Right lobe of liver (tissue), 6 donors: ENCODE results near the gene PPP4R4. TPM values are rescaled to one million over a fixed set of nuclear protein-coding genes. Genes with fewer than 3 reads are reported as not detected.

Source experiments
- ATAC-seq, 4 donors: fragments of 200-7000 bp; cut with Tn5 transposase; one replicate each; pipeline ENCODE4 v1.9.1; 2020; ENCODE audit warnings: mild to moderate bottlenecking in 4 of 4, moderate library complexity in 4 of 4
- DNase-seq, 3 donors: peaks; one replicate each; pipeline ENCODE4 v3.0.0-alpha.2; 2020
- H3K27ac ChIP-seq, 3 donors: fragments of 200-600 bp; one replicate each; pipeline ENCODE4 v1.8.0; 2022
- H3K27me3 ChIP-seq, 2 donors: fragments of 200-600 bp; one replicate each; pipeline ENCODE4 v1.8.0; 2022
- H3K36me3 ChIP-seq, 4 donors: fragments of 200-600 bp; sonication (generic) in 1 of 4; one replicate each; pipeline versions ENCODE4 v1.5.1 to v1.8.0; 2017 to 2022; ENCODE audit warnings: control low read depth in 1 of 4
- H3K4me1 ChIP-seq, 4 donors: fragments of 200-600 bp; sonication (generic) in 1 of 4; one replicate each; pipeline versions ENCODE4 v1.5.1 to v1.8.0; 2017 to 2022; ENCODE audit warnings: control low read depth in 1 of 4
- H3K4me3 ChIP-seq, 3 donors: fragments of 200-600 bp; one replicate each; pipeline ENCODE4 v1.8.0; 2022
- H3K9me3 ChIP-seq, 4 donors: fragments of 200-600 bp; sonication (generic) in 1 of 4; one replicate each; pipeline versions ENCODE4 v1.5.1 to v1.8.0; 2017 to 2022; ENCODE audit warnings: control low read depth in 1 of 4
- POLR2A ChIP-seq: fragments of 450-650 bp; IDR thresholded peaks from one replicate; pipeline ENCODE4 v1.6.1; 2017; ENCODE audit warnings: antibody characterized with exemption, mild to moderate bottlenecking
- WGBS: methylation state at CpG from one replicate; pipeline ENCODE4 v1.1.6; 2018; ENCODE audit warnings: low coverage, low lambda C conversion rate; ENCODE audit not compliant: insufficient coverage; ENCODE audit errors: missing lambda C conversion rate; 5-methylcytosine and 5-hydroxymethylcytosine counted together
- intact Hi-C, 2 donors: fragments of 100-400 bp; cut with DNase I; formaldehyde crosslinking; loops; one replicate each; pipeline versions ENCODE4 v1.11.2 to v1.14.1; 2022
- total RNA-seq, 6 experiments: library from RNA; depleted of rRNA in 2 of 6; stranded (reverse); fragments of >200 nt in 2 of 6; fragmentation: NEBNext Ultra II Directional in 3 of 6; extraction: Animal tissue kit (Norgen Biotek cat#: 25700) in 3 of 6; gene quantifications; one replicate each; pipeline versions ENCODE4 v1.1.0 to v1.2.4, GENCODE V29; 2016 to 2023
- TF ChIP-seq, protein P1 (sequence below), 4 donors: fragments of 200-600 bp in 3 of 4; fragments of 450-650 bp in 1 of 4; IDR thresholded peaks; one replicate each; pipeline versions ENCODE4 v1.5.1 to v1.8.0; 2016 to 2022; ENCODE audit warnings: antibody characterized with exemption in 4 of 4, mild to moderate bottlenecking in 2 of 4
- donor health status: DM: no; HTN: yes; CAD: no.
- donor health status: DM: no; HTN: no; CAD: no.
- donor health status: DM: no; HTN: no; CAD: no.
- donor health status: DM: no; HTN: yes; CAD: no.
- donor health status: DM: no; HTN: yes; CAD: no.

Gene PPP4R4
- total RNA-seq, 6 experiments from 2014 or later = 0.26 to 4.1 (median 1.2) TPM

- WGBS = 25% methylated on average over 6 of the region's 6 CpGs
- peaks cover 0 to 58% (median 9%) of the 10 kb centered on the region in 4 donors for H3K36me3 ChIP-seq
- peak overlapping the region; percentile 59 to 89 (median 87) for H3K27ac ChIP-seq
- peaks cover 0 to 52% (median 12%) of the 10 kb centered on the region in 4 donors for H3K4me1 ChIP-seq
- ATAC-seq = peak; percentile 68 to 81 (median 76)
- intact Hi-C loops = no loop called here
- H3K4me3 ChIP-seq = no peak overlapping the region
- peak in 2 of 3 donors; percentile 58 to 69 for DNase-seq
- H3K27me3 ChIP-seq = no peaks in the 10 kb centered on the region
- no peaks in the 10 kb centered on the region for H3K9me3 ChIP-seq
- TF ChIP-seq, protein P1, sequence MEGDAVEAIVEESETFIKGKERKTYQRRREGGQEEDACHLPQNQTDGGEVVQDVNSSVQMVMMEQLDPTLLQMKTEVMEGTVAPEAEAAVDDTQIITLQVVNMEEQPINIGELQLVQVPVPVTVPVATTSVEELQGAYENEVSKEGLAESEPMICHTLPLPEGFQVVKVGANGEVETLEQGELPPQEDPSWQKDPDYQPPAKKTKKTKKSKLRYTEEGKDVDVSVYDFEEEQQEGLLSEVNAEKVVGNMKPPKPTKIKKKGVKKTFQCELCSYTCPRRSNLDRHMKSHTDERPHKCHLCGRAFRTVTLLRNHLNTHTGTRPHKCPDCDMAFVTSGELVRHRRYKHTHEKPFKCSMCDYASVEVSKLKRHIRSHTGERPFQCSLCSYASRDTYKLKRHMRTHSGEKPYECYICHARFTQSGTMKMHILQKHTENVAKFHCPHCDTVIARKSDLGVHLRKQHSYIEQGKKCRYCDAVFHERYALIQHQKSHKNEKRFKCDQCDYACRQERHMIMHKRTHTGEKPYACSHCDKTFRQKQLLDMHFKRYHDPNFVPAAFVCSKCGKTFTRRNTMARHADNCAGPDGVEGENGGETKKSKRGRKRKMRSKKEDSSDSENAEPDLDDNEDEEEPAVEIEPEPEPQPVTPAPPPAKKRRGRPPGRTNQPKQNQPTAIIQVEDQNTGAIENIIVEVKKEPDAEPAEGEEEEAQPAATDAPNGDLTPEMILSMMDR (IDR thresholded peaks at IDR 0.05) = no peak
- TF ChIP-seq POLR2A = no peak
Measured at GRCh38 chr14:94312481-94313246, 138.5 kb downstream of the PPP4R4 start.

GRCh38 chr14:94313991-94314655, 140.0 kb downstream of the PPP4R4 start:
- ATAC-seq = peak in 1 of 4 donors; percentile 3
- Histone ChIP-seq H3K4me1 (peaks cover 0 to 66% (median 16%) of the 10 kb centered on the region in 4 donors), H3K27me3 (no peaks in the 10 kb centered on the region), H3K9me3 (no peaks in the 10 kb centered on the region), H3K4me3 (no peak overlapping the region), H3K27ac (peak overlapping the region; percentile 52 to 89 (median 87)), H3K36me3 (peaks cover 0 to 43% (median 2%) of the 10 kb centered on the region in 4 donors)
- intact Hi-C loops = no loop called here
- no peak for TF ChIP-seq POLR2A
- TF ChIP-seq, protein P1 (IDR thresholded peaks at IDR 0.05) = no peak
- DNase-seq = peak in 1 of 3 donors; percentile 53
- 69% methylated on average over 4 of the region's 8 CpGs for WGBS

GRCh38 chr14:94314890-94315289, 140.8 kb downstream of the PPP4R4 start:
- Histone ChIP-seq H3K27me3 (no peaks in the 10 kb centered on the region), H3K9me3 (no peaks in the 10 kb centered on the region), H3K4me1 (peaks cover 0 to 72% (median 19%) of the 10 kb centered on the region in 4 donors), H3K27ac (peak overlapping the region; percentile 8 to 89 (median 87)), H3K36me3 (peaks cover 0 to 35% (median 0%) of the 10 kb centered on the region in 4 donors), H3K4me3 (no peak overlapping the region)
- no peak for TF ChIP-seq POLR2A
- TF ChIP-seq, protein P1 (IDR thresholded peaks at IDR 0.05) = no peak
- WGBS = 41% methylated on average over 2 of the region's 2 CpGs
- ATAC-seq (no peak), DNase-seq (no peak)
- intact Hi-C loops = no loop called here

DNA sequence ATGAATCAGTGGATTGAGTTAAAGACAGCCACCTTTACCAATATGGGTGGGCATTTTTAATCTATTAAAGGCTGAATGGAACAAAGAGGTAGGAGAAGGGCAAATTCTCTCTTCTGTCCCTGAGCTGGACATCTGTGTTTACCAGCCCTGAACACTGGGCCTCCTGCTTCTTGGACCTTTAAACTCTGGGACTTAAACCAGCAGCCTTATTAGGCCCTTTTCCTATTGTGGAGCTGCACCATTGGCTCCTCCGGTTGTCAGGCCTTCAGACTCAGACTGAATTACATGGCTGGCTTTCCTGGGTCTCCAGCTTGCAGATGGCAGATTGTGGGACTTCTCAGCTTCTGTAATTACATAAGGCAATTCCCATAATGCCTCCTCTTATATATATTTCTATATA, 142.6 kb downstream of the PPP4R4 start:
- intact Hi-C loops = no loop called here
- peak in 1 of 3 donors; percentile 57 for DNase-seq

More for the DNA sequence above, 142.6 kb downstream of the PPP4R4 start:
- no peaks in the 10 kb centered on the region for H3K27me3 ChIP-seq
- no peaks in the 10 kb centered on the region for H3K9me3 ChIP-seq
- 27% methylated on average over 1 of the region's 1 CpG for WGBS
- peaks cover 0 to 20% (median 0%) of the 10 kb centered on the region in 4 donors for H3K36me3 ChIP-seq
- peak in 1 of 4 donors; percentile 35 for ATAC-seq
- TF ChIP-seq POLR2A = no peak
- TF ChIP-seq, protein P1 (IDR thresholded peaks at IDR 0.05) = no peak
- H3K4me3 ChIP-seq = peak overlapping the region in 1 of 3 donors; percentile 6
- H3K27ac ChIP-seq = peak overlapping the region; percentile 71 to 96 (median 89)
- peaks cover 0 to 73% (median 20%) of the 10 kb centered on the region in 4 donors for H3K4me1 ChIP-seq
